Amniotic stem cell (primary cell): ENCODE data around the gene SLC52A3.

ENCODE experiments used
- DNase-seq: peaks from one replicate; lab custom pipeline; 2025; lab: John Stamatoyannopoulos, UW

Gene SLC52A3

GRCh38 chr20:766906-767305, 1.4 kb downstream of the SLC52A3 start:
- DNase-seq = no peak

- DNase-seq = no peak
These were observed 4.0 kb downstream of the SLC52A3 start for GRCh38 chr20:764255-764654.

GRCh38 chr20:761418-762381, 6.6 kb downstream of the SLC52A3 start:
- no peak for DNase-seq

GRCh38 chr20:760751-761417, 7.4 kb downstream of the SLC52A3 start:
- DNase-seq = no peak

GRCh38 chr20:757506-757905, 10.8 kb downstream of the SLC52A3 start:
- DNase-seq = no peak

GRCh38 chr20:755941-756340, 12.4 kb downstream of the SLC52A3 start:
- no peak for DNase-seq

GRCh38 chr20:754904-755303, 13.4 kb downstream of the SLC52A3 start:
- no peak for DNase-seq

- no peak for DNase-seq
These were observed 14.2 kb downstream of the SLC52A3 start for GRCh38 chr20:753897-754635.

GRCh38 chr20:753136-753535, 15.2 kb downstream of the SLC52A3 start:
- DNase-seq = no peak

GRCh38 chr20:752291-752690, 16.0 kb downstream of the SLC52A3 start:
- no peak for DNase-seq

GRCh38 chr20:751761-752160, 16.5 kb downstream of the SLC52A3 start:
- DNase-seq = no peak

- no peak for DNase-seq
These were observed 17.5 kb downstream of the SLC52A3 start for GRCh38 chr20:750801-751200.

GRCh38 chr20:745683-746301, 22.5 kb downstream of the SLC52A3 start:
- no peak for DNase-seq

GRCh38 chr20:742156-742555, 26.1 kb downstream of the SLC52A3 start:
- DNase-seq = no peak

- DNase-seq = no peak
These were observed 26.7 kb downstream of the SLC52A3 start for GRCh38 chr20:741620-742019.

- no peak for DNase-seq
These were observed 28.1 kb downstream of the SLC52A3 start for GRCh38 chr20:740162-740561.

GRCh38 chr20:739736-740135, 28.6 kb downstream of the SLC52A3 start:
- no peak for DNase-seq

GRCh38 chr20:733861-734260, 34.4 kb downstream of the SLC52A3 start:
- no peak for DNase-seq

- no peak for DNase-seq
These were observed 35.6 kb downstream of the SLC52A3 start for GRCh38 chr20:732727-733126.

- no peak for DNase-seq
These were observed 36.3 kb downstream of the SLC52A3 start for GRCh38 chr20:731891-732560.

GRCh38 chr20:730005-730404, 38.3 kb downstream of the SLC52A3 start:
- DNase-seq = no peak
